ENCODE measurements around the gene RASSF6. TPM values are rescaled to one million over a fixed set of nuclear protein-coding genes. Genes with fewer than 3 reads are reported as not detected.

RASSF6 gene
- total and polyA plus RNA-seq, 2 donors from 2014 or later: 4.7 to 8.8 TPM

DNA sequence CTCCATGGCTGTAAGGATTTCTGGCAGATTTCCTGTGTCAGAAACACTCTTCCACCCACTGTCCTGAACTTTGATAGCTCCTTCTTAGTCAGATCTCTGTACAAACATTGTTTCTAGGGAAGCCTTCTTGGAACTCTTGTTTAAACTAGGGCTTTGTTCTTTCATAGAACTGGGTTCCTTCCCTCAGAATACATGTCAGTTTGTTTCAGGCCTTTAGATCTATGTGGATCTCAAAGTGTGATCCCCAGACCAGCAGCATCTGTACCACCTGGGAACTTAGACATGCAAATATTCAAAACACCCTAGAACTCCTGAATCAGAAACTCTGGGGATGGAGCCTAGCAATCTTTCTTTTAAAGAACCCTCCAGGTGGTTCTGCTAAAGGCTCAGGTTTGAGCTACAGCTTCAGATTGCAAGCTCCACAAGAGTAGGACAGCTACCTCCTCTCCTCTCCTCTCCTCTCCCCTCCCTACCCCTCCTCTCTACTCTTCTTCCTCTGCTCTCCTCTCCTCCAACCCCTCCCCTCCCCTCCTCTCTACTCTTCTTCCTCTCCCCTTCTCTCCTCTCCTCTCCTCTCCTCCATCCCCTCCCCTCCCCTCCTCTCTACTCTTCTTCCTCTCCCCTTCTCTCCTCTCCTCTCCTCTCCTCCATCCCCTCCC is 12.7 kb downstream of the RASSF6 start:
- H3K9me3 ChIP-seq (ENCODE audit: control insufficient read depth in 2 of 3, insufficient read depth in 1 of 3, low read length in 3 of 3): no peaks in the 10 kb centered on the region
- H3K36me3 ChIP-seq (ENCODE audit: control insufficient read depth in 2 of 3, insufficient read depth in 3 of 3, low read length in 3 of 3): peaks cover 0 to 3% (median 0%) of the 10 kb centered on the region in 3 donors
- no peaks in the 10 kb centered on the region for H3K27me3 ChIP-seq (ENCODE audit: control insufficient read depth, insufficient read depth, low read length)
- TF ChIP-seq, protein P1, sequence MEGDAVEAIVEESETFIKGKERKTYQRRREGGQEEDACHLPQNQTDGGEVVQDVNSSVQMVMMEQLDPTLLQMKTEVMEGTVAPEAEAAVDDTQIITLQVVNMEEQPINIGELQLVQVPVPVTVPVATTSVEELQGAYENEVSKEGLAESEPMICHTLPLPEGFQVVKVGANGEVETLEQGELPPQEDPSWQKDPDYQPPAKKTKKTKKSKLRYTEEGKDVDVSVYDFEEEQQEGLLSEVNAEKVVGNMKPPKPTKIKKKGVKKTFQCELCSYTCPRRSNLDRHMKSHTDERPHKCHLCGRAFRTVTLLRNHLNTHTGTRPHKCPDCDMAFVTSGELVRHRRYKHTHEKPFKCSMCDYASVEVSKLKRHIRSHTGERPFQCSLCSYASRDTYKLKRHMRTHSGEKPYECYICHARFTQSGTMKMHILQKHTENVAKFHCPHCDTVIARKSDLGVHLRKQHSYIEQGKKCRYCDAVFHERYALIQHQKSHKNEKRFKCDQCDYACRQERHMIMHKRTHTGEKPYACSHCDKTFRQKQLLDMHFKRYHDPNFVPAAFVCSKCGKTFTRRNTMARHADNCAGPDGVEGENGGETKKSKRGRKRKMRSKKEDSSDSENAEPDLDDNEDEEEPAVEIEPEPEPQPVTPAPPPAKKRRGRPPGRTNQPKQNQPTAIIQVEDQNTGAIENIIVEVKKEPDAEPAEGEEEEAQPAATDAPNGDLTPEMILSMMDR (IDR thresholded peaks at IDR 0.05; ENCODE audit: borderline replicate concordance, extremely low read depth, insufficient read depth): no peak
- intact Hi-C loops (cut with DNase I): no loop called here
- peak overlapping the region in 1 of 2 donors; percentile 22 for H3K27ac ChIP-seq (ENCODE audit: low read depth in 2 of 2, low read length in 2 of 2)
- FAIRE-seq (no peak), DNase-seq (no peak)
- H3K4me3 ChIP-seq (ENCODE audit: low read length in 3 of 3): no peak overlapping the region
- H3K9ac ChIP-seq (ENCODE audit: low read length in 3 of 3): no peak overlapping the region
- H3K4me1 ChIP-seq (ENCODE audit: control insufficient read depth in 2 of 3, insufficient read depth in 2 of 3, low read depth in 1 of 3, low read length in 3 of 3): peaks cover 0 to 28% (median 7%) of the 10 kb centered on the region in 3 donors

DNA sequence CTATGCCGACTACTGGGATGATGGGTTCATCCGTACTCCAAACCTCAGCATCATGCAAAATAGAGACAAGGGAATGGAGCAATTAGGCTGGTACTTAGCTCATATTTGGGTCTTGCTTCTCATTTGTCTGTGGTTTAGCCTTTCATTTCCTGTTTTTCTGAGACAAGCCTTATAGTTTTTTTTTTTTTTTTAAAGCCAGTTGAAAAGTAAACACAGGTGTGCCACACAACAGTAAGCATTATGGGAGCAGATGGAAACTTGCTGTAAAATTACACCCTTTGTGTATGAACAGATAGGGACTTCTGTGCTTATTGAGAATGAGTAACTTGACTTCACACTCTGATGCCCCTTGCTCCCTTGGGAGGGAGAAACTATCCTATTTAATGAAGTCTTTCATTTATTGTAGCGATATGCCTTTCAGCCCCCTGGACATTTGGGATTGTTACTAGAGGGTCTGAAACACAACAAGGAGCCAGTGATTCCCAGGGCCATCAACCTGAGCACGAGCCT is 13.7 kb downstream of the RASSF6 start:
- Histone ChIP-seq H3K27me3 (ENCODE audit: control insufficient read depth, insufficient read depth, low read length) (no peaks in the 10 kb centered on the region), H3K27ac (ENCODE audit: low read depth in 2 of 2, low read length in 2 of 2) (no peak overlapping the region), H3K4me1 (ENCODE audit: control insufficient read depth in 2 of 3, insufficient read depth in 2 of 3, low read depth in 1 of 3, low read length in 3 of 3) (peaks cover 0 to 28% (median 7%) of the 10 kb centered on the region in 3 donors), H3K4me3 (ENCODE audit: low read length in 3 of 3) (no peak overlapping the region), H3K9ac (ENCODE audit: low read length in 3 of 3) (no peak overlapping the region), H3K9me3 (ENCODE audit: control insufficient read depth in 2 of 3, insufficient read depth in 1 of 3, low read length in 3 of 3) (no peaks in the 10 kb centered on the region), H3K36me3 (ENCODE audit: control insufficient read depth in 2 of 3, insufficient read depth in 3 of 3, low read length in 3 of 3) (peaks cover 0 to 3% (median 0%) of the 10 kb centered on the region in 3 donors)
- DNase-seq (no peak), FAIRE-seq (no peak)
- TF ChIP-seq, protein P1 (IDR thresholded peaks at IDR 0.05; ENCODE audit: borderline replicate concordance, extremely low read depth, insufficient read depth): no peak
- intact Hi-C loops (cut with DNase I): no loop called here

DNA sequence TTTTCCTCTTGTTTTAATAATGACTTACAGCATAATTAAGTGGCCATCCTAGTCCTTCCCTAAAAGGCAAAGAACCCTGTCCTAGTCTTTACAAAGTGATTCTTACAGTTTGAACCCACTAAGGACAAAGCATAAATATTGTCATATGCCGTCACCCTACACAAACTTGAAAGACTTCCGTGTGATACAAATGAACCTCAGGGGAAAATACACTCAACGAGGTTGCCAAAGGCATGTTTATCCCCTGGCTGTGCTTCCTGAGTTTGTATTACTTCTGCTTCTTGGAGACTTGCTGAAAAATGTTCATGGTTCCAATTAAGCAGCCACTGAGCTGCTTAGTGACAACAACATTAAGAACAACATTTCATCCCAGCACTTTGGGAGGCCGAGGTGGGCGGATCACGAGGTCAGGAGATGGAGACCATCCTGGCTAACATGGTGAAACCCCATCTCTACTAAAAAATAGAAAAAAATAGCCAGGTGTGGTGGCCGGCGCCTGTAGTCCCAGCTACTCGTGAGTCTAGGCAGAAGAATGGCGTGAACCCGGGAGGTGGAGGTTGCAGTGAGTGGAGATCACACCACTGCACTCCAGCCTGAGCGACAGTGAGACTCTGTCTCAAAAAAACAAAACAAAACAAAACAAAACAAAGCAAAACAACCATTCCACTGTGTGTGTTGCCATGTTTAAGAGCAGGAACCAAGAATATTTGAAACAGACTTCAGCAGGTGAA is 16.2 kb downstream of the RASSF6 start:
- TF ChIP-seq, protein P1 (IDR thresholded peaks at IDR 0.05; ENCODE audit: borderline replicate concordance, extremely low read depth, insufficient read depth): no peak
- peaks cover 0 to 21% (median 3%) of the 10 kb centered on the region in 3 donors for H3K4me1 ChIP-seq (ENCODE audit: control insufficient read depth in 2 of 3, insufficient read depth in 2 of 3, low read depth in 1 of 3, low read length in 3 of 3)
- intact Hi-C loops (cut with DNase I): no loop called here
- no peak for DNase-seq
- no peak overlapping the region for H3K9ac ChIP-seq (ENCODE audit: low read length in 3 of 3)
- H3K36me3 ChIP-seq (ENCODE audit: control insufficient read depth in 2 of 3, insufficient read depth in 3 of 3, low read length in 3 of 3): no peaks in the 10 kb centered on the region
- H3K4me3 ChIP-seq (ENCODE audit: low read length in 3 of 3): peak overlapping the region in 2 of 3 donors; percentile 42 to 49
- no peaks in the 10 kb centered on the region for H3K27me3 ChIP-seq (ENCODE audit: control insufficient read depth, insufficient read depth, low read length)
- FAIRE-seq: no peak
- H3K27ac ChIP-seq (ENCODE audit: low read depth in 2 of 2, low read length in 2 of 2): peak overlapping the region; percentile 65 to 66
- no peaks in the 10 kb centered on the region for H3K9me3 ChIP-seq (ENCODE audit: control insufficient read depth in 2 of 3, insufficient read depth in 1 of 3, low read length in 3 of 3)
